Suprapubic skin (tissue), 4 donors: Measurements from ENCODE around the gene LAMA3. TPM values are rescaled to one million over a fixed set of nuclear protein-coding genes. Genes with fewer than 3 reads are reported as not detected.

Source experiments
- DNase-seq, 2 donors: peaks; one replicate each; pipeline ENCODE4 v3.0.0-alpha.2; 2019; ENCODE audit warnings: low spot score in 2 of 2
- H3K27ac ChIP-seq: fragments of 200-600 bp; sonication (generic); one replicate; pipeline ENCODE4 v1.5.1; 2019
- H3K27me3 ChIP-seq: fragments of 200-600 bp; sonication (generic); one replicate; pipeline ENCODE4 v1.5.1; 2019
- H3K36me3 ChIP-seq: fragments of 200-600 bp; sonication (generic); one replicate; pipeline ENCODE4 v1.5.1; 2019
- H3K4me1 ChIP-seq: fragments of 200-600 bp; sonication (generic); one replicate; pipeline ENCODE4 v1.5.1; 2019
- H3K4me3 ChIP-seq: fragments of 200-600 bp; sonication (generic); one replicate; pipeline ENCODE4 v1.5.1; 2019; ENCODE audit warnings: mild to moderate bottlenecking
- H3K9me3 ChIP-seq: fragments of 200-600 bp; sonication (generic); one replicate; pipeline ENCODE4 v1.5.1; 2019
- EP300 ChIP-seq: sonication (generic); formaldehyde crosslinking; IDR thresholded peaks from one replicate; pipeline ENCODE4 v1.6.1; 2017; ENCODE audit warnings: antibody characterized with exemption
- POLR2A ChIP-seq, 2 donors: fragments of 450-650 bp; IDR thresholded peaks; one replicate each; pipeline ENCODE4 v1.6.1; 2017; ENCODE audit warnings: antibody characterized with exemption in 2 of 2, mild to moderate bottlenecking in 2 of 2, moderate library complexity in 2 of 2
- POLR2AphosphoS5 ChIP-seq, 3 donors: sonication (generic); formaldehyde crosslinking; IDR thresholded peaks; one replicate each; pipeline ENCODE4 v1.6.1; 2017; ENCODE audit warnings: antibody characterized with exemption in 3 of 3
- WGBS: methylation state at CpG from one replicate; pipeline ENCODE4 v1.1.5; 2018; 5-methylcytosine and 5-hydroxymethylcytosine counted together
- total RNA-seq, 4 donors: library from RNA; depleted of rRNA; stranded (reverse); fragments of >200 nt; gene quantifications; one replicate each; pipeline ENCODE4 v1.1.0, GENCODE V29; 2016
- TF ChIP-seq, protein P1 (sequence below), 2 donors: fragments of 200-600 bp in 1 of 2; fragments of 450-650 bp in 1 of 2; sonication (generic) in 1 of 2; IDR thresholded peaks; one replicate each; pipeline ENCODE4 v1.5.1; 2016 to 2019; ENCODE audit warnings: antibody characterized with exemption in 2 of 2, mild to moderate bottlenecking in 1 of 2, moderate library complexity in 1 of 2

LAMA3 gene
- total RNA-seq, 4 donors from 2014 or later = 233 to 370 (median 253) TPM

DNA sequence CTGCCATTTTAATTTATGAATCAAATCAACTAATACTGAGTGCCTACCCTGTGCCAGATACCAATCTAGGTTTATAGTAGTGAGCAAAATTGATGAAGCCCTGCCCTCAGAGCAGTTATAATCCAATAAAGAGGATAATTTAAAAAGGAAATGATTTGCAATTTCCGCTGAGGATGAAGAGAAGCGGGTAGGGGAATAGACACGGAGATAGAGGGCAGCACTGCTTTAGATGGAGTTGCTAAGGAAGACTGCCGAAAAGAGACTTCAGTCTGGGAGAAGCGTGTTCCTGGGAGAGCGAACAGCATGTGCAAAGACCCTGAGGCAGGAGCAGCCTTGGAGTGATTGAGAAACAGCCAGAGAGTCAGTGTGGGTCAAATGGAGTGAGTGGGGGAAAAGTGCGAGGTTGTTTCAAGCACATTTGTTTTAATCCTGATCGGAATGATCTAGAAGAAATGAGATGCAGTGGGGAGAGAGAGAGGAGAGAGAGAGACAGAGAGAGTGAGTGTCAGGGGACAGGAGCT lies 12.4 kb downstream of the LAMA3 start:
- TF ChIP-seq, protein P1, sequence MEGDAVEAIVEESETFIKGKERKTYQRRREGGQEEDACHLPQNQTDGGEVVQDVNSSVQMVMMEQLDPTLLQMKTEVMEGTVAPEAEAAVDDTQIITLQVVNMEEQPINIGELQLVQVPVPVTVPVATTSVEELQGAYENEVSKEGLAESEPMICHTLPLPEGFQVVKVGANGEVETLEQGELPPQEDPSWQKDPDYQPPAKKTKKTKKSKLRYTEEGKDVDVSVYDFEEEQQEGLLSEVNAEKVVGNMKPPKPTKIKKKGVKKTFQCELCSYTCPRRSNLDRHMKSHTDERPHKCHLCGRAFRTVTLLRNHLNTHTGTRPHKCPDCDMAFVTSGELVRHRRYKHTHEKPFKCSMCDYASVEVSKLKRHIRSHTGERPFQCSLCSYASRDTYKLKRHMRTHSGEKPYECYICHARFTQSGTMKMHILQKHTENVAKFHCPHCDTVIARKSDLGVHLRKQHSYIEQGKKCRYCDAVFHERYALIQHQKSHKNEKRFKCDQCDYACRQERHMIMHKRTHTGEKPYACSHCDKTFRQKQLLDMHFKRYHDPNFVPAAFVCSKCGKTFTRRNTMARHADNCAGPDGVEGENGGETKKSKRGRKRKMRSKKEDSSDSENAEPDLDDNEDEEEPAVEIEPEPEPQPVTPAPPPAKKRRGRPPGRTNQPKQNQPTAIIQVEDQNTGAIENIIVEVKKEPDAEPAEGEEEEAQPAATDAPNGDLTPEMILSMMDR (IDR thresholded peaks at IDR 0.05) = no peak
- TF ChIP-seq POLR2A (IDR thresholded peaks at IDR 0.05) = no peak
- no peak for TF ChIP-seq EP300
- no peak for TF ChIP-seq POLR2AphosphoS5 (IDR thresholded peaks at IDR 0.05)
- Histone ChIP-seq H3K4me3 (no peak overlapping the region), H3K4me1 (no peaks in the 10 kb centered on the region), H3K27me3 (no peaks in the 10 kb centered on the region), H3K9me3 (no peaks in the 10 kb centered on the region), H3K36me3 (no peaks in the 10 kb centered on the region), H3K27ac (no peak overlapping the region)
- no peak for DNase-seq
- 94% methylated on average over 8 of the region's 8 CpGs for WGBS

DNA sequence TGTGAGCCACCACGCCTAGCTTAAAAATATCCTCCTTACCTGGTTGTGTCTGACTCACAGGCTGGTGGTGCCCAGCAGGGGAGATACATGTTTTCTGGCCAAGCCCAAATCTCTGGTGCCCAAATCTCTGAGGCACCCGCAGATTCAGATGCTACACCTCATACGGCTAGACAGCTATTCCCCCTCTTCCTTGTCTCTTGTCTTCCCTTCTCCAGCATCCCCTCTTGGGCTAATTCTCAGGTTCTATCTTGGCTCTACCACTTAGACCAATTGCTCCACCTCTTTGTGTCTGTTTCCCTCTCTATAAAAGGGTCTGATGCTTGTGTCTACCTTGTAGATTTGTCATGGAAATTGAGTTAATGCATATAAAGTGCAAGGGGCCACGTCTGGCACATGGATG lies 13.4 kb downstream of the LAMA3 start:
- DNase-seq = no peak
- H3K36me3 ChIP-seq = no peaks in the 10 kb centered on the region
- H3K4me3 ChIP-seq = no peak overlapping the region
- H3K9me3 ChIP-seq = no peaks in the 10 kb centered on the region
- H3K4me1 ChIP-seq = no peaks in the 10 kb centered on the region
- H3K27ac ChIP-seq = no peak overlapping the region
- WGBS = 71% methylated on average over 4 of the region's 4 CpGs
- H3K27me3 ChIP-seq = no peaks in the 10 kb centered on the region
- TF ChIP-seq EP300 (no peak), POLR2AphosphoS5 (IDR thresholded peaks at IDR 0.05) (no peak), POLR2A (IDR thresholded peaks at IDR 0.05) (no peak)
- TF ChIP-seq, protein P1 (IDR thresholded peaks at IDR 0.05) = no peak

DNA sequence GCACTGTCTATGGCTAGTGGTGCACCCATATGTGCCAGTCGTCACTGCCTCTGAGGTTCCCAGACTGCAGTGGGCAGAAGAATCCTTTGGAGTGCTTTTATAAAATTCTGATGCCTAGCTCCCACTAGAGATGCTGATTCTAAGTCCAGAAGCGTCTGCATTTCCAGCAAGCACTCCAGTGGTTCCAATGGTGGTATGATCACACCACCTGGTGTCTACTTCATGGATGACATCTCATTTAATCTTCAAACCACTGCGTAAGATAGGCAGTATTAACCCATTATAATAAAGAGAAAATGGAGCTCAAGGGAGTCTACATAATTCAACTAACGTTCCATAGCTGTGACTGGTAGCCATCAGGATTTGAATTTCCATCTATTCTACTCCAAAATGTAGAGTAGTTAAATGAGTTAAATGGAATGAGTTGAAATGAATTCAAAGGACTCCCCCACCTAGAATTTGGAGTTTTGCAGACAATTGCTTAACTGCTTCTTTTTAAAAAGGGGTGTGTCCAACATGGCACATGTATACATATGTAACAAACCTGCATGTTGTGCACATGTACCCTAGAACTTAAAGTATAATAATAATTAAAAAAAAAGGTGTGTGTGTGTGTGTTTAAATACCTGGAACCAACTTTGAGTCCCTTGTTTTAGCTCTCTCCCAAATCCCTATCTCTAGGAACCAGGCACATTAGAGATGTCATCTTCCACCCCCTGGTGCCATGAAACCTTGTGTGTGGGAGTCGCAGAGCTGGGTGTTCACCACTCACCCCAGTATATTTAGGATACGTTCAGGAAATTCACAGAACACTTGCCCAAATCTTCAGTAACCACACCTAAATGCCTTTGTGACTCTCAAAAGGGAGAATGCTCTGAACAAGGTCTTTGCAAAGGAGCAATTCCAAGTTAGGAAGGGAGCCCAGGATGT lies 14.1 kb downstream of the LAMA3 start:
- no peaks in the 10 kb centered on the region for H3K27me3 ChIP-seq
- no peak overlapping the region for H3K27ac ChIP-seq
- DNase-seq = no peak
- TF ChIP-seq POLR2A (IDR thresholded peaks at IDR 0.05) (no peak), EP300 (no peak), POLR2AphosphoS5 (IDR thresholded peaks at IDR 0.05) (no peak)
- TF ChIP-seq, protein P1 (IDR thresholded peaks at IDR 0.05) = peak; percentile 44 to 51
- no peaks in the 10 kb centered on the region for H3K36me3 ChIP-seq
- H3K9me3 ChIP-seq = no peaks in the 10 kb centered on the region
- H3K4me1 ChIP-seq = no peaks in the 10 kb centered on the region
- H3K4me3 ChIP-seq = no peak overlapping the region
- 44% methylated on average over 6 of the region's 6 CpGs for WGBS

DNA sequence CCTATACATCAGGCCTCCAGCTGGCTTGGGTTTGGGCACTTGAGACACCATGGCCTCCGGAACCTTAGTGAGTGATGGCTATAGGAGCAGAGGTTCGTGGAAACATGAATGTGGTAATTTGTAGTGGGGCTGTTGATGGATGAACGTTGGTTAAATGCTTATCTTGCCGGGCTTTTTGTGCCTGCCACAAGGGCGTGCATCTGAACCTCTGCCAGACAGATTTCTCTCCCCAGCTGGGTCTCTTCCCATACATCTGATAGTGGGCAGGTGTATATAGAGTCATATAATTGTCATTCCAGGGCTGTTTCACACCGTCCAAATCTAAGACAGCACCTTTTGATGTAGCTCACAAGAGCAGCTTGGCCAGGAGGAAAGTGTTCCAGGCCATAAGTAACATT lies 14.7 kb downstream of the LAMA3 start:
- TF ChIP-seq POLR2AphosphoS5 (IDR thresholded peaks at IDR 0.05) = no peak
- no peak for TF ChIP-seq EP300
- TF ChIP-seq, protein P1 (IDR thresholded peaks at IDR 0.05) = no peak
- DNase-seq = no peak
- Histone ChIP-seq H3K4me3 (no peak overlapping the region), H3K36me3 (no peaks in the 10 kb centered on the region), H3K27ac (no peak overlapping the region), H3K27me3 (no peaks in the 10 kb centered on the region), H3K4me1 (no peaks in the 10 kb centered on the region), H3K9me3 (no peaks in the 10 kb centered on the region)
- 62% methylated on average over 6 of the region's 6 CpGs for WGBS

DNA sequence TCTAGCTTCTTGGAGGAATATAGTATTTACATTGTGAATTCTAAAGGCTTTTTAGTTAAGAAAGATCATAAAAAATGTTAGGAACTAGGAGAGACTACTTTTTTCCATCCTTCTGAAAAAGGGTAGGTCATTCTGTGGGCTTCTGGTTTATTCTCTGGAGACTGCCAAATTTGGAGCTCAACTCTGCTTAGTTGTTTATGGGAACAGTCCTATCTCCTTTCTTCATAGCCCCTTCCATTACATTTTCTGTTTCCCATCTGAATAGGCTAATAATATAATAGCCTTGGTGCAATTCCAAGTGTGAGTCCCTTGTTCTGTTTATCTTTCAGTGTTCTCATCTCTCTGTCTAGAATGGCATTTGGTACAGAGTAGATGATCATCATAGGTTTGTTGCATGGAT lies 15.6 kb downstream of the LAMA3 start:
- H3K36me3 ChIP-seq = no peaks in the 10 kb centered on the region
- H3K27ac ChIP-seq = no peak overlapping the region
- H3K4me1 ChIP-seq = no peaks in the 10 kb centered on the region
- H3K27me3 ChIP-seq = no peaks in the 10 kb centered on the region
- TF ChIP-seq POLR2A (IDR thresholded peaks at IDR 0.05) (no peak), POLR2AphosphoS5 (IDR thresholded peaks at IDR 0.05) (no peak), EP300 (no peak)
- TF ChIP-seq, protein P1 (IDR thresholded peaks at IDR 0.05) = no peak
- no peaks in the 10 kb centered on the region for H3K9me3 ChIP-seq
- no peak for DNase-seq
- H3K4me3 ChIP-seq = no peak overlapping the region
